ENCODE results near the gene CREB3. TPM values are rescaled to one million over a fixed set of nuclear protein-coding genes. Genes with fewer than 3 reads are reported as not detected.

CREB3 gene
- polyA plus RNA-seq, 1 donor from 2014 or later, result 88.4 TPM

DNA sequence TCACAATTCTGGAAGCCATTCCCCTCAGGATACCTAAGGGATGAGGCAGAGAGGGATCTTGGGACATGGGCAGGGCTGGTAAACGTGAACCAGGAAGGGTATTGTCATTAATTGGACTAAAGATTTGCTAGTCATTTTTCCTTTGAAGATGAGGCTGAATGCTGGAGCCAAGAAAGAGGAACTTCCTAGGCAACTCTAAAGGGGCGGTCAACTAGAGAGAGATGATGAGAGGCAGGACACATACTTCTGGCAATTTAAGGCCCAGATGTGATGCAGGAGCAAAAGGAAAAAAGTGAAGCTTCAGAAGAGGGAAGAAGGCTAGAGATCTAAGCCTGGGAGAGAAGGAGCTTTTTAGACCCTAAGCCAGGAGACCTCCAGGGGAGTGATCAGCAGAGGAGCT, 11.0 kb downstream of the CREB3 start:
- Histone ChIP-seq H3K36me3 (ENCODE audit: insufficient read depth, low read length) (no peaks in the 10 kb centered on the region), H3K9me2 (ENCODE audit: insufficient read depth, low read length) (no peaks in the 10 kb centered on the region), H3K4me2 (ENCODE audit: low read length) (no peak overlapping the region), H3K27ac (ENCODE audit: low read length) (no peak overlapping the region), H4K20me1 (ENCODE audit: insufficient read depth) (no peaks in the 10 kb centered on the region), H2AFZ (ENCODE audit: low read depth, low read length) (no peak overlapping the region), H3K79me2 (replicated peaks; ENCODE audit: insufficient read depth, low read length) (peaks cover 33% of the 10 kb centered on the region), H3K27me3 (ENCODE audit: insufficient read depth, low read depth, low read length) (no peaks in the 10 kb centered on the region), H3K4me3 (ENCODE audit: low read length) (no peak overlapping the region), H3K9me3 (ENCODE audit: low read length) (no peaks in the 10 kb centered on the region), H3K9ac (ENCODE audit: low read length) (no peak overlapping the region), H3F3A (ENCODE audit: insufficient read depth, low read length, poor library complexity, severe bottlenecking) (no peaks in the 10 kb centered on the region)
- no peak for TF ChIP-seq POLR2AphosphoS5 (IDR thresholded peaks at IDR 0.05)
- TF ChIP-seq RAD21 (conservative IDR thresholded peaks at IDR 0.05), result no peak
- no peak for TF ChIP-seq REST (IDR thresholded peaks at IDR 0.05; ENCODE audit: borderline replicate concordance)
- no peak for TF ChIP-seq EP300 (conservative IDR thresholded peaks at IDR 0.05; ENCODE audit: poor library complexity, severe bottlenecking)
- TF ChIP-seq CTCF (IDR thresholded peaks at IDR 0.05; ENCODE audit: poor library complexity, severe bottlenecking), result no peak

- Histone ChIP-seq H3K27ac (ENCODE audit: low read length) (no peak overlapping the region), H3K27me3 (ENCODE audit: insufficient read depth, low read depth, low read length) (no peaks in the 10 kb centered on the region), H3K4me3 (ENCODE audit: low read length) (no peak overlapping the region), H3K79me2 (replicated peaks; ENCODE audit: insufficient read depth, low read length) (peaks cover 38% of the 10 kb centered on the region), H2AFZ (ENCODE audit: low read depth, low read length) (no peak overlapping the region), H3K36me3 (ENCODE audit: insufficient read depth, low read length) (no peaks in the 10 kb centered on the region), H3K9me3 (ENCODE audit: low read length) (no peaks in the 10 kb centered on the region), H3K9ac (ENCODE audit: low read length) (no peak overlapping the region), H3K9me2 (ENCODE audit: insufficient read depth, low read length) (no peaks in the 10 kb centered on the region), H4K20me1 (ENCODE audit: insufficient read depth) (no peaks in the 10 kb centered on the region), H3F3A (ENCODE audit: insufficient read depth, low read length, poor library complexity, severe bottlenecking) (no peaks in the 10 kb centered on the region), H3K4me2 (ENCODE audit: low read length) (no peak overlapping the region)
- TF ChIP-seq POLR2AphosphoS5 (IDR thresholded peaks at IDR 0.05) (no peak), EZH2 (IDR thresholded peaks at IDR 0.05; ENCODE audit: borderline replicate concordance, insufficient read depth, low read length, poor library complexity, severe bottlenecking) (no peak), REST (IDR thresholded peaks at IDR 0.05; ENCODE audit: borderline replicate concordance) (no peak), EP300 (conservative IDR thresholded peaks at IDR 0.05; ENCODE audit: poor library complexity, severe bottlenecking) (no peak)
Observed at GRCh38 chr9:35743880-35744518, 11.5 kb downstream of the CREB3 start.

All from neural cell (in vitro differentiated cells).